HG03280 (cell line): Measurements from ENCODE around the gene ADORA3.
"Not testable (repeated sequence)": the region's sequence is repeated elsewhere in the genome, so short reads cannot be mapped to it uniquely, and the experiment has no call there.

Experiments
- ATAC-seq: cut with Tn5 transposase; IDR thresholded peaks from one replicate; pipeline ENCODE4 v1.9.1; 2021; ENCODE audit warnings: mild to moderate bottlenecking, moderate library complexity; ENCODE audit not compliant: unreplicated experiment

The ADORA3 gene

DNA sequence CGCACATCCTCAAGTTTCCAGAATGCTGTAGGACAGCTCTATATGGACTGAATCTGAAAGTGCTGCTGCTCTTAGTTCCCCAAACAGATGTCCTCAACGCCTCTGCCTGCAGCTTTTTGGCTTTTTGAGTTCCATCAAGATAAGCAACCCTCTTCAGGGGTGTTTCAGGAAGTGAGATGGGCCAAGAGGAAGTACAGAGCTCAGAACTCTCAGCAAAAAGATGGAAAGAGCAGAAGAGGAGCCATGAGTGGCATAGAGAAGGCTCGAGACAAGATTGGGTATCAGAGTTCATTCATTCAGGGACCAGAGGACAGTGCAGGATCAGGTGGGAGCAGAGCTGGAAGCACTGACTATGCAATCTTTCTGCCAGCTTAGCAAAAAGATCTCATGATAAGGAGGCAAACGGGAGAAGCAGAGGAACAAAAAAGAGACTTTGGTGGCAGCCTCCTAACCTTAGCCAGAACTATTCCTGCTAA is at the start of gene ADORA3, which contains the start of gene TMIGD3:
ADORA3 (minus strand) TSS at position 49 of the 476 bp plus-strand sequence. CDS start 279 bp downstream, outside the sequence.
TMIGD3 (minus strand) TSS at position 49 of the 476 bp plus-strand sequence. CDS start 279 bp downstream, outside the sequence.
- ATAC-seq = no peak

DNA sequence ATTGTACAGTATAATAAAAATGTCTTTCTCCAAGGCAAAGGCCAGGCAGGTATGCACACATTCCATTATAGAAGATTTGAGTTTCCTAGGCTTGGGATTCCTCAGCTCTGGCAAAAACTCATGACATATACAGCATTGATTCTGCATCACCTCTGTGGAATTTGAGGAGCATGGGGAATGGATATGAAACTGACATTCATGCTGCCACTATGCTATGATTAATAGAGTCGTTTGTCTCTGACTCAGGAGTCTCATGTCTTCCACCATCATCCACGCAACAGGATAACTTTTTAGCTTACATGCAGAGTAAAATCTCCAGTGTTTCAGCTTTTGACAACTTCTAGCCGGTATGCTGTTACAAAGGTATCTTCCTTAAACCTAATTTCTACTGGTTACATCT is 49.8 kb upstream of the ADORA3 start:
- ATAC-seq = no peak

DNA sequence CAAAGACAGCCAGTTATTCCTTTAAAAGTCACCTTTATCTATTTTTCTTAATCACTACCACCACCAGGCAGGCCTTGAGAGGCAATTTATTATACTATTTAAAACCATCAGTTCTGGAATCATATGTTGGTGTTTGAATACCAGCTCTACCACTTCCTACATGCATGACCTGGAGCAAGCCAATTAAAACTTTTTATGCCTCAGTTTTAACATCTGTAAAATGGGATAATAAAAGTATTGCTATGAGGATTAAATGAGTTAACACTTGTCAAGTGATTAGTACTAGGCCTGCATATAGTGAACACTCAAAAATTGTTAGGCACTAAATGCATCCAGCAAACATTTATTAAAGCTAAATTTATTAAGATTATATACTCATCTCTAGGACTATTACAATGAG is 49.2 kb upstream of the ADORA3 start:
- ATAC-seq = no peak

DNA sequence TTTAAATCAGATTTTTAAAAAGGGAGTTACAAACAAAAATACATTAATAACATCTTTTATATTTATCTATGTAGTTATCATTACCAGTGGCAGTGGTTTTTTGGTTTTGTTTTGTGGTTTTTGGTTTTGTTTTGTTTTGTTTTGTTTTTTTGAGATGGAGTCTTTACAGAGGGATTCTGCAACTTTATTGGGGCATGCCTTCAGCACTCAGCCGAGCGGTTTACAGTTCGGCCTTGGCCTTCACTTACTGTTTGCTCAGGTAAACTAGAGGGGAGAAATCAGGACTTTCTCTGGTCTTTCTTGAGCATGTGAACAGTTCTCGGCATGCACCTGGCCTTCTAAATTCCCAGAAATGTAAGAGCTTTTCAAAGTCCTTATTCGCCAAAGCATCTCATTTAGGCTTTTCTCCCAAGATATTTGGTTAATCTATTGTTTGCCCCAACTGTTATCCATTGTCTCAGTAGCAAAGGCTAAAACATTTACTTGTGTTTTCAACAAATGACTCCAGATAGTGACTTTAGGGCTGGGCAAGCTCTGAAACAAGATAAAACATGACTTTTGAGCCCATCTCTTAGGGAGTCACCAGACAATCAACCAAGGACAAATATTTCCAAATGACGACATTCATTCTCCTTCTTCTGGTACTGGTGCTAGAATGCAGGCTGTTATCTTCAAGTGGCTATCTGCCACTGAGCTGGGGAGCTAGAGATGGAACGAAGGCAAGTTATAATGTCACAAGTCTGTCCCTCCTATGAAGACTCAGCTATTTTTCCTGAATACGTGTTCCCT is 48.4 kb upstream of the ADORA3 start:
- no peak for ATAC-seq

DNA sequence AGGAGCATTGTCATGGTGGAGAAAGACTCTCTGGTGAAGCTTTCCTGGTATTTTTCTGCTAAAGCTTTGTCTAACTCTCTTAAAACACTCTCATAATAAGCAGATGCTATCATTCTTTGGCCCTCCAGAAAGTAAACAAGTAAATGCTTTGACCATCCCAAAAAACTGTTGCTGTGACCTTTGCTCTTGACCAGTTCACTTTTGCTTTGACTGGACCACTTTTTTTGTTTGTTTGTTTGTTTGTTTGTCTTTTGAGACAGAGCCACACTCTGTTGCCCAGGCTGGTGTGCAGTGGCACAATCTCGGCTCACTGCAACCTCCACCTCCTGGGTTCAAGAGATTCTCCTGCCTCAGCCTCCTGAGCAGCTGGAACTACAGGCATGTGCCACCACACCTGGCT is 44.4 kb upstream of the ADORA3 start:
- ATAC-seq = not testable (repeated sequence)

DNA sequence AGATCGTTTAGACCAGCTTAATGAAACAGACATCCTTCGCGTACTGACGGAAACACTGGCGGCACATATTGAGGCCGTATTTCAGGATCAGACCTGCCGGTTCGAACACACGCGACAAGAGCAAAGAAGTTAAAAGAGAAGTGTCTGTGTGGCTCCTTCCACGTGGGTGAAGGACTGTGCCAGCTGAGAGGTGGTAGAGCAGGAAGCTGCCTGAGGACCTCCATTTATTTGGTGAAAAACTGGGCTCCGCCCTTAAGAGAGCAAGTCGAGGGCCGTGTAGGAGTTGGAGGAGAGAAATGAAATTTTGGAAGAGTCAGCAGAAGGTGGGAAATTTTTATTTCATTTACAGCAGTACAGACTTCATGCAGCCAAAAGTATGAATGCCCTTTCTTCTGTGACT is 38.8 kb upstream of the ADORA3 start:
- ATAC-seq = no peak

DNA sequence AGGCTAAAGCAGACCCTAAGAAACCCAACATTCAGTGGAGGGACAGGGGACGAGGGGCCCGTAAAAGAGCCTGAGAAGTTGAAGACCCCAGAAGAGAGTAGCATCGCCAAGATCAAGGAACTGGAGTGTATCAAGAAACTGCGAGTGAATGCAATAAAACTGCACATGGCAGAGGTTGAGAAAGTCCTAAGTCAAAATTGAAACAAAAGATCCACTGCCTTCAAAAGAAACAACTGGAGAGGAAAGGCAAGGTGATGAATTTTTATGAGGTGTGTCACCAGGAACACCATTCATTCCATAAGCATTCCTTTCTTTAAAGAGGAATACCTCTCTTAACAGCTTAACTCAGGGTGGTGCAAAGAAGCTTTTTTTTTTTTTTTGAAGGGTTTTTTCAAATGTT is 38.3 kb upstream of the ADORA3 start:
- no peak for ATAC-seq

DNA sequence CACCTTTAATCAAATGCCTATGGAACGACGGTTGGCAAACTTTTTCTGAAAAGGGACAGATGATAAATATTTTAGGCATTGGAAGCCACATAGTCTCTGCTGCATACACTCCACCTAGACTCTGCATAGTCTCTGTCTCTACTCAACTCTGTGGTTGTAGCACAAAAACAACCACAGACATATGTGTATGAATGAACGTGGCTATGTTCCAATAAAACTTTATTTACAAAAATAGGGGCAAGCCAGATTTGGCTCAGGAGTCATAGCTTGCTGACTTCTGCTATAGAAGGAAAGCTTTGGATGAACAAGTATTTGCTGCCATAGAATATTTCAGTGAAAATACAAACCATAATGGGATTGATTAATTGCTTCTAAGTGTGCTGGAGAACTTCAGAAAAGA is 37.5 kb upstream of the ADORA3 start:
- no peak for ATAC-seq

DNA sequence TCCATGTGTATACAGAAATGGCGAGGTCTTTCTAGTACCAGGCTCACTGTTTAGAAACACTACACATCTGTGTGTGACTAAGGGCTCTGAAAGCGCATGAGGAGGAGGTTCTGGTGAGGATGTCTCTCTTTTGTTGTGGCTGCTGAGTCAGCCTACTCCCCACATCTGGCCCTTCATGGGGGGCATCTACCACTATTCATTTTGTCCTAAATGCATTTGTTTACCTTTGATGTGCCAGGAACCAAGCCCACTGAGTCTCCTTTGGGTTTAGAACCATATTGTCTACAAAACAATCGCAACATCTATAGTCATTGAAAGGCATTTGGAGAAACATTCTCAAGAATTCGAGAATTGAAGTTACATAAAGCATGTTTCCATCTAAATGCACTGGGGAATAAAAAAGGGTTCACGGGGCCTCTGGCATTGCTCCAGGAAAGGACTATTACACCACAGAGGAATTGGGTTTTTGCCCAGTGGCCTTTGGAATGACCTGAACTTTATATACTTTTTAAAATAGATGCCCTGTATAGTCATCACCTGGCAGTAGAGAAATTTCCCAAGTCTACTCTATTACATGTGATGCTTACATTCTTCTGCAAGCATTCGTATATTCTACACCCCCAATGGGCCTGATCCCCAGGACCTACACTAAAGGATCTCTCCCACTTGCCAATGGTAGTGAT is 35.1 kb upstream of the ADORA3 start:
- no peak for ATAC-seq

DNA sequence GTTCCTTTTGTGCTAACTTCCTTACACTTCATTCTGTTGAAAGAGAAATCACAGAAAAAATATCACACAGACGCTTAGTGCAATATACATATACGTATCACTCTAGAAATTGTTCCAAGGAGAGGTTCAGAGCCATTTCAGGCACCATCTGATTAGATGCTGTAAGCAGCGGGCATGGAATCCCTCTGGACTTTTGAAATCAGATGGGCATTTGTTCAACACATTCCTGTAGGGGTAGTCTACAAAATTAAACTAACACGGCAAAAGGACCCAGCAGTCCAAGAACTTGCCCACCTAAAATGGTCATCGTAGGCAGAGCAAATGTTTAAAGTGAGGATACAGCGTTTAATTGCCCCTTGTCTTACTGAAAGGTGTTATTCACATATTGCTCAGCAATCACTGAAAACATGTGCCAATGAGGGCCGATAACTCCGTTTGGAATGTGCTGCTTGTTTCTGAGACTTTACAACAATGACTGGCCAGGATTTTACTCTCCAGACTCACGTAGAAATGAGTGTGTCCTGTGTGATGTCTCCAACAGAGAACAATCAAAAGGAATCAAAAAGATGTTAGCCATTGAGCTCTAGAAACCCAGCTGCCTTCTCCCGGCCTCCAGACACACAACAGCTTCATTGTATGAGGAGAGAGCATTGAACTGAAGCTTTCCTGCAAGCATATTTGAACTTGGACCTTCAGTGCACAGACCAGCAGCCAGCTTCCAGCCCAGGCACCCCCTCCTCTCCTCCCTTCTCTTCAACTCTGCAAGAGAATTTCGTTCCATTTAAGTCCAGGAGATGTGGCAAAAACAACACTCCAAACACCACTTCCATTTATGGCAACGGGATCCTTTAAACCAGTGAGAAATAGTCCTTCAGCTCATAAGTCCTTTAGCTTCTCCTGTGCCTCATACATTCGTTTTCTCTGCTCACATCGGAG is 32.1 kb upstream of the ADORA3 start:
- ATAC-seq = no peak

DNA sequence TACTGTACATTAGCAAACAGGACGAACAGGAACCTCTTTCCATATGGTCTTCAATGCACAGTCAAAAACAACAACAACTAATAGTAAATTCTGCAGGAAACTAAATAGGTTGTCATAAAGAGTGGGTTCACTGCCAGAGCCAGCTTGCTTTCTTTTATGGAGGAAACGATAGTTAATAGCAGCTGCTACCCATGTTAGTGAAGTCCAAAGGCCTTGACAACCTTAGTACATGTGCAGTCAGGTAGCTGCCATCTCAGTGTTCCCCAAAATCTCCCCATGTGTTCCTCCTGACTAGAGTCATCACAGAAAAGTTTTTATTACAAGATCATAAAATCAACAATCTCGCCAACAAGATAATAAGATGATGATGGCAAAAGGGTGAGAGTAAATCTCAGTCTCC is 16.6 kb upstream of the ADORA3 start:
- ATAC-seq = no peak

DNA sequence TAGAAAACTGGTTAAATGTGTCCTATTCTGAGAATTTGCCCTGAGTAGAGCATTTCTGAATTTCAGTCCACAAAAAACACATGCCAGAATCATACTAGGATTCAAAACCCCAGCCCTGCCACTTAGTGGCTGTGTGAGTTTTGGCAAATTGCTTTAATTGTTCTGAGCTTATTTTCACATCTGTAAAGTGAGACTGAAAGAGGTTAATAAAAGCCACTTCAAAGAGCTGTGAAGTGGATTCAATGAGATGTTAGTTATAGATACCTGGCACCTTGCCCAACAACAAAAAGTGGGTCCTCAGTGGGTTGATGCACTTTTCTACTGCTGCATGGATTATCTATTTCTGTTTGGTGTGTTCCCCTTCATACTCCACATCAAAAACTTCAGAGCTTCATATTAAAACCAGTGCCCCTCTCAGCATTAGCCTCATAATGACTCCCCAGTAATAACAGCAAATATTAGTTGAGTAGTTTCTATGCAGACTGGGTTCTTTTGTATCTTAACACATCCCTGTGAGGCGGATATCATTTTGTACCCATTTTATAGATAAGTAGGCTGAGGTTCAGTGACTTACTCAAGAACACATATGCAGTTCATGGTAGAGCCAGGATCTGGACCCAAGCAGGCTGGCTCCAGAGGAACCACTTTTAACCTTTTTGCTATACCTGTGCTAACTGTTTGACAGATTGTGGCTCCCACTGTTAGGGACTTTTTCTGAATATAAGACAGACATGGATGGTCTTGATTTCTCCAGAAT is 14.2 kb upstream of the ADORA3 start:
- no peak for ATAC-seq

DNA sequence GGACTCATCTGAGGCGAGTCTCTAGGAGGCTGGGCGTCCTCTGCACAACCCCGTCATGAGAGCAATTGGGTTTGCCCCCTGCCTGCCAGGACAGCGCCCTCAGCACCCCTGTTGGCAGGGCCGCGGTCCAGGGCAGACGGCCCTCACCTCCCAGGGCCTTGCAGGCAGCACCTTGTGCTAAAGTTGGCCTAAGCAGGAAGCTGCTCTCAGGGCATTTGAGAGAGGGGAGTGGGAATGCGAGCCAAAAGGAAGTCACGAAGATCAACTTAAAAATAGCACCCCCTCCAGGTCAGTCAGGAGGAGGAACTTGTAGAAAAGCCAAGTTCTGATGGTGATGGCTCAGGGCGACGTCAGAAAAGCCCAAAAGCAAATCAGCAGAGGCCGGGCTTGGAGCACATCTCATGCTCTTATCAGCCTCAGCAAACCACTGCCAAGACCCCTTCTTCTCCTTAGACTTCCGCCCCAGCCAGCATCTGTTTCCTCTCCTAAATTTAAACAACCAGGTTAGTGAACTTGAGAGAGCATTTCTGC is 12.6 kb upstream of the ADORA3 start:
- no peak for ATAC-seq

DNA sequence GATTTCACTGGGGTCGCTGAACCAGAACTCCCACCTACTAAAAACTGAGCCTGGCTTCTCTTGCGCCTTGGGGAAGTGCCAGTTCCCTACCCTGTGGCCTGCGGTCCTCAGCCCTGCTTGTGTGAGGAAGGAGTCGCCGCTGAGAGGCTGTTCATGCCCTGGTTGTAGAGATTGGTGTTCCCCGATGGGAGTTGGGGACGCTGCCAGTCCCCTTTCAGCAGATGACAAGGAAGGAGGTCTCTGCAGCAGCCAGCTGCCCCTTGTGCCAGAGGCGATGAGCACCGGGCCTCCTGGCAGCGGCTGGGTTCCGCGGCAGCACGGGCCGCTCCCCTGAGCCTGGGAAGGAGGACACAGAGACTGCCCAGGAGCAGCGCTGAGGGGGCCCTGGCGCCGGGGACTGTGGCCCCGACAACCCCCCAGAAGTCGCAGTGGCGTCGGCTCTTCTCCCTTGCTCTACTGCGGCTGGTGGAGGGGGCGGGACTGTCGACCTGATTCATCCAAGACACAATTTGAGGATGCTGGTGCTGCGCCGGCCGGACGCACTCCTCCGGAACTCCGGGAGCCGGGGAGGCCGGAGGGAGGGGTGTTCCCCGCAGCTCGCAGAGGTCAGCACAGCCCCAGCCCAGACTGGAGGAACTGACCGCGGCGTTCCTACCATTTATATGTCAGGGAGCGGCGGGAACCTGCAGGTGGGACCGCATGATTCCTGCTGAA is 12.0 kb upstream of the ADORA3 start:
- no peak for ATAC-seq

DNA sequence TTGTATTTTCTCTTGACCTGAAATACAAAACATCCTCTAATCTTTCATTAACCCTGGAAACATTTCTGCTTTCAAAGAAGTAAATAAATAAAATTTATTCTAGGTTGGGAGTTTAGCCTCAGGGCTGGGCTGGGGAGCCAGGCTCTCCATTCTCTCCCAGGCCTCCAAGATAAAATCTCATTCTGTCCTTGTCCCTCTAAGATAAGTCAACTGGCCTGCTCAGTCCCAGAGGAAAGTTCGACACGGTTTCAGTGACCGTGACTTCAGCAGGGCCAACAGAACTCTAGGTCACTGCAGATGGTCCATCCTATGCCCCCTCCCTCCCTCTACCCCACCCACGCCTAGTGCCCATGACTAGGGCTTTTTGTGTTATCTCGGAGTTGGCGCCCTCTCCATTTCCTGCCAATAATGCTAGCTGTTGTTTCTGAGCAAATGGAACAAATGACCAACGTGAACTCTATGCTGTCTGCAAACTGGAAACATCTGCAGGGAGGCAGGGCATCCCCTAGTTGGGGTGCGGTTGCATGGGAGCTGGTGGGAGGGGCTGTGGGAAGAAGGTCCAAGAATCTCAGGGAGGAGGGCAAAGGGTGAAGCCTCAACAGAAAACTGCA is 10.1 kb upstream of the ADORA3 start:
- no peak for ATAC-seq

DNA sequence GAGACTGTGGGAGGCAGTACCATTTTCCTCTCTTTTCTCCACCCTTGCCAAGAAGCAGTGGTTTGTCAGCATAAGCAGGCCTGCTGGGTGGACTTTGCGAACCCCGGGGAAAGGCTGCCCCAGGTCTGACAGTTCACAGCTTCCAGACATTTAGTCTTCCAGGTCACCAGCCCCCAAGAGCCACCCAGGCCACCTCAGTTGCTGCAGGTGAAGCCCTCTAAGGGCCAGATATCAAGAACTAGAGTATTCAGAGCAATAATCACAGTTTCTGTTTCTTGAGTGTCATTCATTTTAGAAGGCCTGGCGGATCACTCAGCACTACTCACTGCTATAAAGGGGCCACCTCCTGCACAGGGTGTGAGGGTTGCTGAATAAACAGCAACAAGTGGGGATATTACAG is 9.5 kb upstream of the ADORA3 start:
- no peak for ATAC-seq

DNA sequence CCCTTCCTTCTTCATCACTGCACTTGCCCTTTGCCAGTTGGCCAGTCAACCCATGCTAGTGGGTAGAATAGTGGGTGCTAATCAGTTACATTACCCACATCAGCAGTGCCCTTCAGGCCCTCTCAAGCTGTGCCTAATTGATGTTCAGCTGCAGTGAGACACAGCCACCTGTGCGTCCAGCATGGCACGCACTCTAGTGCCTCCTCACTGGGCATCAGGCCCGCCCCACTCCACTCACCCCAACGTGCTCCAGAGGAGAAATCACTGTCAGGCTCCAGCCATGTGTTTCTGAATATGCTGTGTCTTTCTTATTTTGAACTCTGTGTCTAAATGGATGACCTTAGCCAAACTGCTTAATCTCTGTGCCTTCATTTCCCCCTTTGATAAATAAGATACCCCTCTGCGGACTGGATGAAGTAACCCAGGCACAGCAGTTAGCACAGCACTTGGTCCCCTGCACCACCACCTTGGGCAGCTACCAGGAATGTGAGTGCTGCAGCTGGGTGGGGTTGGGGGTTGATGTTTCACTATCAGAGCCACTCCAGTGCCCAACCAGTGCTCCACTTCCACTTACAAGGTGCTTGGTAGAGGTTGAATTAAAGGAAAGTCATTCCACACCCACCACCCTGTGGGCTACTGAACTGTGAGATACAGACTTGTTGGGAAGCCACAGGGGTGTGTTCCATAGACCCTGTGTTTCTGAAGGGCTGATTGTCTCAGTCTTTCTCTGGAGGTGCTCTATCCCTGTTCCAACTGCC is 8.9 kb upstream of the ADORA3 start:
- ATAC-seq = no peak

DNA sequence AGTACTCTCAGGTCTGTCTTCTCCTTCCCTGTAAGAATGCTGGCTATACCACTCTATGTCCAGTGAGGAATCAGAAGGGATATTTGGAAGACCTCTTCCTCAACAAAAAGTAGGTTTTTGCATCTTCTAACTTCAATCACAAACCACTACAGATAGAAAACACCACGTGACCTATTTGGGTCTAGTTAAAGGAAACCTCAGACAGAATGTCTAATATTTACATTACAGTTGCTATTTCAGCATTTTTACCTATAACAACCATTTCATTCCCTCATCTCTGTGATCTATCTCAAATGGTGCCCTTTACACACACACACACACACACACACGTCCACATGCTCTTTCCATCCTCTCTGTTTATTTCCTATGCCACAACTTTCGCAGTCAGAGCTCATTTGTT is 7.9 kb upstream of the ADORA3 start:
- ATAC-seq = no peak
